PFSK-1 (cell line): ENCODE results near the gene SP8.

Experiments
- POLR2AphosphoS5 ChIP-seq: IDR thresholded peaks from 2 replicates; pipeline ENCODE4 v1.6.1; 2012; ENCODE audit warnings: low read depth, mild to moderate bottlenecking, control low read depth, low read length, moderate library complexity
- REST ChIP-seq, 2 experiments: IDR thresholded peaks; 2 replicates each; pipeline versions ENCODE4 v1.6.1 to v1.8.0; 2011 to 2012; ENCODE audit warnings: low read depth in 2 of 2, low read length in 2 of 2, control low read depth in 1 of 2, inconsistent platforms in 1 of 2, mild to moderate bottlenecking in 1 of 2, moderate library complexity in 1 of 2; ENCODE audit not compliant: insufficient read depth in 1 of 2
- SIN3A ChIP-seq: IDR thresholded peaks from 2 replicates; pipeline ENCODE4 v1.6.1; 2012; ENCODE audit warnings: mild to moderate bottlenecking, low read length, moderate library complexity, borderline replicate concordance; ENCODE audit not compliant: insufficient read depth
- TAF1 ChIP-seq: IDR thresholded peaks from 2 replicates; pipeline ENCODE4 v1.6.1; 2012; ENCODE audit warnings: low read length, control low read depth, borderline replicate concordance; ENCODE audit not compliant: insufficient read depth

- TF ChIP-seq REST (IDR thresholded peaks at IDR 0.05; ENCODE audit: insufficient read depth in 1 of 2, low read depth in 2 of 2, low read length in 2 of 2) (no peak), SIN3A (no peak), POLR2AphosphoS5 (no peak), TAF1 (no peak)
Measured at GRCh38 chr7:20790375-20790774, 3.7 kb upstream of the SP8 start.
